Measurements from ENCODE around the gene PSAP. TPM values are rescaled to one million over a fixed set of nuclear protein-coding genes. Genes with fewer than 3 reads are reported as not detected.

PSAP gene
- total RNA-seq, 1 experiment from 2014 or later = 336 TPM

GRCh38 chr10:71830726-71831125, 20.3 kb downstream of the PSAP start:
- H2AFZ ChIP-seq (ENCODE audit: low read length) = no peak overlapping the region
- no peak overlapping the region for H3K18ac ChIP-seq (ENCODE audit: insufficient read length, low read depth, low read length)
- H3K9me3 Mint-ChIP-seq = no peaks in the 10 kb centered on the region
- no peaks in the 10 kb centered on the region for H3K9me3 ChIP-seq (ENCODE audit: control insufficient read depth, low read depth, low read length)
- H3K27ac Mint-ChIP-seq = no peak overlapping the region
- H3K14ac ChIP-seq (ENCODE audit: insufficient read depth, low read length) = no peak overlapping the region
- no peak overlapping the region for H4K91ac ChIP-seq (ENCODE audit: insufficient read length, low read depth, low read length)
- no peak overlapping the region for H3K4ac ChIP-seq (ENCODE audit: low read depth, low read length)
- H4K20me1 ChIP-seq (ENCODE audit: control insufficient read depth, insufficient read depth, insufficient read length) = no peaks in the 10 kb centered on the region
- H3K27me3 Mint-ChIP-seq (ENCODE audit: low read depth) = no peaks in the 10 kb centered on the region
- no peak for TF ChIP-seq CTCF (conservative IDR thresholded peaks at IDR 0.05)
- no peak overlapping the region for H3K27ac ChIP-seq (ENCODE audit: insufficient read length, low read depth, low read length)
- no peak overlapping the region for H3K4me3 Mint-ChIP-seq
- no peak overlapping the region for H3K56ac ChIP-seq (ENCODE audit: insufficient read length, low read depth, low read length)
- peaks cover 11% of the 10 kb centered on the region; the same call in 1 of the 2 replicates for H3K79me2 ChIP-seq (ENCODE audit: insufficient read depth, low read length)
- no peaks in the 10 kb centered on the region for H3K23me2 ChIP-seq (ENCODE audit: insufficient read length, low read depth, low read length, poor library complexity, severe bottlenecking)
- H3K4me2 ChIP-seq (ENCODE audit: insufficient read depth, insufficient read length, low read length) = no peak overlapping the region
- no peak overlapping the region for H2BK120ac ChIP-seq (ENCODE audit: low read depth, low read length, poor library complexity, severe bottlenecking)
- peaks cover under 1% of the 10 kb centered on the region in 2 experiments for H3K4me1 Mint-ChIP-seq
- H3K79me1 ChIP-seq (ENCODE audit: insufficient read depth, low read depth, low read length, poor library complexity, severe bottlenecking) = peaks cover 7% of the 10 kb centered on the region
- no peaks in the 10 kb centered on the region for H3K4me1 ChIP-seq (ENCODE audit: insufficient read depth, low read length)
- no peaks in the 10 kb centered on the region for H3K27me3 ChIP-seq (ENCODE audit: insufficient read depth, low read length)
- H2BK5ac ChIP-seq (ENCODE audit: insufficient read length, low read length) = no peak overlapping the region
- H4K8ac ChIP-seq (replicated peaks; ENCODE audit: insufficient read length, low read depth, low read length) = no peak overlapping the region
- no peak overlapping the region for H4K5ac ChIP-seq (ENCODE audit: insufficient read length, low read depth, low read length)
- H2BK15ac ChIP-seq (ENCODE audit: low read depth, low read length) = no peak overlapping the region
- no peak overlapping the region for H3T11ph ChIP-seq (ENCODE audit: low read length)
- no peak overlapping the region for H3K23ac ChIP-seq (ENCODE audit: insufficient read length, low read depth, low read length)
- no peak overlapping the region for H2AK5ac ChIP-seq (ENCODE audit: insufficient read length, low read length)
- no CpG with 5 or more reads among the region's 4 CpGs for WGBS (ENCODE audit: extremely low coverage, insufficient read length, low lambda C conversion rate)
- H2BK12ac ChIP-seq (ENCODE audit: insufficient read length, low read depth, low read length) = no peak overlapping the region
- peaks cover 39 to 65% (median 63%) of the 10 kb centered on the region in 3 experiments for H3K36me3 Mint-ChIP-seq (ENCODE audit: insufficient read depth in 1 of 3, low read depth in 3 of 3)
- no peak overlapping the region for H2BK20ac ChIP-seq (ENCODE audit: low read depth, low read length, poor library complexity, severe bottlenecking)
- no peak overlapping the region for H3K9ac ChIP-seq (ENCODE audit: extremely low read depth, insufficient read length, low read length)
- no peak for DNase-seq

All from H9 (cell line).